HG03571 (cell line): ENCODE results near the gene DPAGT1.
A peak's percentile ranks its signal among the peaks of the same experiment; 100 is the strongest.
"Not testable (repeated sequence)": the region's sequence is repeated elsewhere in the genome, so short reads cannot be mapped to it uniquely, and the experiment has no call there.

Experiments used
- ATAC-seq: cut with Tn5 transposase; IDR thresholded peaks from one replicate; pipeline ENCODE4 v1.9.1; 2021; ENCODE audit not compliant: unreplicated experiment

Gene DPAGT1

GRCh38 chr11:119116235-119116594, 14.6 kb upstream of the DPAGT1 start:
- no peak for ATAC-seq

- ATAC-seq, result no peak
Measured at GRCh38 chr11:119115484-119116234, 14.0 kb upstream of the DPAGT1 start.

- no peak for ATAC-seq
Measured at GRCh38 chr11:119114351-119114750, 12.7 kb upstream of the DPAGT1 start.

- no peak for ATAC-seq
Measured at GRCh38 chr11:119113716-119114115, 12.1 kb upstream of the DPAGT1 start.

- no peak for ATAC-seq
Measured at GRCh38 chr11:119112314-119113020, 10.8 kb upstream of the DPAGT1 start.

GRCh38 chr11:119111361-119111925, 9.8 kb upstream of the DPAGT1 start:
- ATAC-seq, result no peak

GRCh38 chr11:119110439-119110838, 8.8 kb upstream of the DPAGT1 start:
- ATAC-seq, result no peak

GRCh38 chr11:119109843-119110242, 8.2 kb upstream of the DPAGT1 start:
- no peak for ATAC-seq

GRCh38 chr11:119108857-119109221, 7.2 kb upstream of the DPAGT1 start:
- ATAC-seq, result no peak

- ATAC-seq, result no peak
Measured at GRCh38 chr11:119108146-119108856, 6.6 kb upstream of the DPAGT1 start.

GRCh38 chr11:119107538-119108145, 6.0 kb upstream of the DPAGT1 start:
- peak; percentile 26 for ATAC-seq

GRCh38 chr11:119106564-119107537, 5.2 kb upstream of the DPAGT1 start, which contains the start of gene C2CD2L:
Gene C2CD2L (plus strand): TSS chr11:119107344. CDS start chr11:119107742, 398 bp downstream.
- ATAC-seq, result peak; percentile 58

- ATAC-seq, result no peak
Measured at GRCh38 chr11:119103793-119104192, 2.1 kb upstream of the DPAGT1 start.

- ATAC-seq, result not testable (repeated sequence)
Measured at GRCh38 chr11:119103161-119103664, 1.6 kb upstream of the DPAGT1 start.

- peak; percentile 8 for ATAC-seq
Measured at GRCh38 chr11:119100994-119101758, 477 bp downstream of the DPAGT1 start.

- ATAC-seq, result no peak
Measured at GRCh38 chr11:119100246-119100970, 1.2 kb downstream of the DPAGT1 start.

GRCh38 chr11:119099711-119100110, 1.9 kb downstream of the DPAGT1 start:
- ATAC-seq, result no peak
